GM19240 (cell line): Measurements from ENCODE around the gene FES.
A peak's percentile ranks its signal among the peaks of the same experiment; 100 is the strongest.

Experiments used
- DNase-seq: peaks from one replicate; pipeline ENCODE4 v3.0.0; 2011; ENCODE audit warnings: low spot score; ENCODE audit not compliant: insufficient read length

Gene FES

GRCh38 chr15:90875549-90875981 lies 8.7 kb upstream of the FES start:
- no peak for DNase-seq

GRCh38 chr15:90876046-90876445 lies 8.3 kb upstream of the FES start:
- no peak for DNase-seq

GRCh38 chr15:90876512-90877170 lies 7.7 kb upstream of the FES start:
- no peak for DNase-seq

GRCh38 chr15:90877315-90877714 lies 7.0 kb upstream of the FES start:
- no peak for DNase-seq

GRCh38 chr15:90877996-90878395 lies 6.3 kb upstream of the FES start:
- DNase-seq = no peak

- DNase-seq = no peak
Measured at GRCh38 chr15:90878660-90879059, 5.6 kb upstream of the FES start.

- DNase-seq = no peak
Measured at GRCh38 chr15:90879730-90880366, 4.5 kb upstream of the FES start.

GRCh38 chr15:90880381-90881145 lies 3.7 kb upstream of the FES start:
- no peak for DNase-seq

GRCh38 chr15:90881181-90881977 lies 2.9 kb upstream of the FES start:
- DNase-seq = no peak

GRCh38 chr15:90881978-90882721 lies 2.2 kb upstream of the FES start:
- DNase-seq = no peak

- no peak for DNase-seq
Measured at GRCh38 chr15:90882781-90883525, 1.4 kb upstream of the FES start.

- no peak for DNase-seq
Measured at GRCh38 chr15:90883526-90883975, 753 bp upstream of the FES start.

- DNase-seq = no peak
Measured at GRCh38 chr15:90884719-90885431, 571 bp downstream of the FES start.

- DNase-seq = peak; percentile 56
Measured at GRCh38 chr15:90885432-90886290, 1.4 kb downstream of the FES start.

- DNase-seq = no peak
Measured at GRCh38 chr15:90886291-90886614, 1.9 kb downstream of the FES start.

GRCh38 chr15:90887037-90887481 lies 2.8 kb downstream of the FES start:
- DNase-seq = no peak

- no peak for DNase-seq
Measured at GRCh38 chr15:90889313-90889730, 5.0 kb downstream of the FES start.

- no peak for DNase-seq
Measured at GRCh38 chr15:90889736-90890456, 5.6 kb downstream of the FES start.
